Measurements from ENCODE around the gene RARG. TPM values are rescaled to one million over a fixed set of nuclear protein-coding genes. Genes with fewer than 3 reads are reported as not detected.
A peak's percentile ranks its signal among the peaks of the same experiment; 100 is the strongest.

RARG gene
- total and polyA plus RNA-seq, 11 donors = 6.4 to 22.5 (median 14.4) TPM

GRCh38 chr12:53222806-53223261 is 9.2 kb downstream of the RARG start:
- H3K27me3 ChIP-seq = no peaks in the 10 kb centered on the region
- intact Hi-C loops (cut with DNase I) = loop anchor here in 2 of 10 donors (2.0 to 5.0 kb wide), 2 partner anchors 28 to 44 kb away; partner anchors contain the start of gene ESPL1 (in 1 of the 2)
- H3K4me3 ChIP-seq = no peak overlapping the region
- ATAC-seq = no peak
- H3K27ac ChIP-seq = peak overlapping the region; percentile 26 to 100 (median 100)
- H3K36me3 ChIP-seq = peaks cover 0 to 5% (median 0%) of the 10 kb centered on the region in 9 donors
- 60 to 63% (median 61%) methylated on average over 4 of the region's 4 CpGs for WGBS, 4 donors
- no peaks in the 10 kb centered on the region for H3K9me3 ChIP-seq
- no peak for TF ChIP-seq CTCF (IDR thresholded peaks at IDR 0.05)
- no peak for TF ChIP-seq POLR2A (IDR thresholded peaks at IDR 0.05)
- peaks cover 4 to 62% (median 39%) of the 10 kb centered on the region in 12 donors for H3K4me1 ChIP-seq
- no peak for DNase-seq

- intact Hi-C loops (cut with DNase I) = loop anchor here in 2 of 10 donors (2.0 to 5.0 kb wide), 2 partner anchors 29 to 45 kb away; partner anchors contain the start of gene ESPL1 (in 1 of the 2)
- TF ChIP-seq CTCF (IDR thresholded peaks at IDR 0.05) (no peak), POLR2A (IDR thresholded peaks at IDR 0.05) (no peak)
- peak overlapping the region; percentile 51 to 95 (median 74) for H3K4me3 ChIP-seq
- no peak for DNase-seq
- H3K9me3 ChIP-seq = no peaks in the 10 kb centered on the region
- no peak for ATAC-seq
- 47 to 60% (median 54%) methylated on average over 5 of the region's 5 CpGs for WGBS, 4 donors
- peaks cover 0 to 3% (median 0%) of the 10 kb centered on the region in 9 donors for H3K36me3 ChIP-seq
- H3K27ac ChIP-seq = peak overlapping the region; percentile 96 to 100 (median 100)
- peaks cover 6 to 68% (median 45%) of the 10 kb centered on the region in 12 donors for H3K4me1 ChIP-seq
- H3K27me3 ChIP-seq = no peaks in the 10 kb centered on the region
These were observed 9.8 kb downstream of the RARG start for GRCh38 chr12:53222170-53222721.

GRCh38 chr12:53221203-53222080 is 10.6 kb downstream of the RARG start:
- Histone ChIP-seq H3K9me3 (no peaks in the 10 kb centered on the region), H3K4me3 (peak overlapping the region; percentile 51 to 95 (median 74)), H3K27ac (peak overlapping the region; percentile 96 to 100 (median 100)), H3K4me1 (peaks cover 6 to 76% (median 52%) of the 10 kb centered on the region in 12 donors), H3K36me3 (no peaks in the 10 kb centered on the region), H3K27me3 (no peaks in the 10 kb centered on the region)
- TF ChIP-seq POLR2A (IDR thresholded peaks at IDR 0.05) = no peak
- peak in 6 of 12 donors; percentile 12 to 44 (median 40) for TF ChIP-seq CTCF (IDR thresholded peaks at IDR 0.05)
- intact Hi-C loops (cut with DNase I) = loop anchor here in 9 of 10 donors (1.0 to 5.0 kb wide), 6 partner anchors 29 to 46 kb away; partner anchors contain the start of genes CSAD (in 1 of the 9), ESPL1 (in 1 of the 9) and ZNF740 (in 1 of the 9)
- ATAC-seq (peak; percentile 50 to 66 (median 63)), DNase-seq (peak; percentile 83 to 89 (median 84))
- 0 to 2% (median 1%) methylated on average over 37 to 72 of the region's 72 CpGs for WGBS, 4 donors

Measured in heart left ventricle (tissue), 16 donors.